ENCODE data around the gene TRIM14. TPM values are rescaled to one million over a fixed set of nuclear protein-coding genes. Genes with fewer than 3 reads are reported as not detected.

TRIM14 gene
- total and polyA plus RNA-seq, 10 of the 15 experiments (the other 5 are each of a cell fraction or from before 2014, with no cell fraction given) = 8.6 to 53.3 (median 35.7) TPM

GRCh38 chr9:98148486-98148885 is 29.5 kb upstream of the TRIM14 start (continued):
- no peak for TF ChIP-seq CHD4 (IDR thresholded peaks at IDR 0.05)
- no peak for TF ChIP-seq POLR2AphosphoS2 (IDR thresholded peaks at IDR 0.05; ENCODE audit: low read depth, low read length)
- TF ChIP-seq KLF5 (IDR thresholded peaks at IDR 0.05; ENCODE audit: partially characterized antibody) = no peak
- no peak for TF ChIP-seq RBBP5 (conservative IDR thresholded peaks at IDR 0.05)
- TF ChIP-seq ZBED1 (IDR thresholded peaks at IDR 0.05; ENCODE audit: borderline replicate concordance) = no peak
- no peak for TF ChIP-seq HDGF (IDR thresholded peaks at IDR 0.05)
- no peak for TF ChIP-seq PKNOX1 (IDR thresholded peaks at IDR 0.05)
- TF ChIP-seq IKZF1 (conservative IDR thresholded peaks at IDR 0.05) = no peak
- no peak for TF ChIP-seq USF2 (IDR thresholded peaks at IDR 0.05; ENCODE audit: borderline replicate concordance, low read depth, low read length)
- TF ChIP-seq JUNB (IDR thresholded peaks at IDR 0.05) = no peak
- no peak for TF ChIP-seq SUPT20H (IDR thresholded peaks at IDR 0.05; ENCODE audit: borderline replicate concordance, control insufficient read depth, low read depth, low read length)
- TF ChIP-seq NFYA (IDR thresholded peaks at IDR 0.05; ENCODE audit: borderline replicate concordance, low read depth, low read length) = no peak
- no peak for TF ChIP-seq ASH2L (IDR thresholded peaks at IDR 0.05; ENCODE audit: borderline replicate concordance, low read depth)

- ATAC-seq = peak; percentile 25
- CTCF ChIA-PET = interaction anchor here (0.8 to 1.3 kb wide), 2 partner anchors 11 to 14 kb away, joined by 3 to 4 read pairs; no protein-coding TSS in a partner anchor
- SMC1A ChIA-PET (ENCODE audit: uncharacterized antibody, unreplicated experiment) = interaction anchor here (0.9 to 1.1 kb wide), 2 partner anchors 10 to 89 kb away, joined by 3 read pairs; no protein-coding TSS in a partner anchor
- H3K27me3 ChIP-seq (replicated peaks in 1 of 2; ENCODE audit: control insufficient read depth in 2 of 2, insufficient read depth in 2 of 2, low read length in 1 of 2) = no peaks in the 10 kb centered on the region
- BruUV-seq (replicated peaks) = no TSS peak
- no peak overlapping the region for H3K4me3 ChIP-seq
- POLR2A ChIA-PET = interaction anchor here (0.8 kb wide), 1 partner anchor 19 kb away, joined by 6 read pairs; no protein-coding TSS in a partner anchor
- H3K36me3 ChIP-seq (ENCODE audit: control insufficient read depth in 2 of 2, insufficient read depth in 2 of 2, low read length in 1 of 2) = no peaks in the 10 kb centered on the region
- H2AFZ ChIP-seq (ENCODE audit: control insufficient read depth, low read depth, low read length) = no peak overlapping the region
- no peak overlapping the region for H3K9ac ChIP-seq (ENCODE audit: control insufficient read depth, insufficient read depth, low read length)
- in situ Hi-C loops (cut with MboI) = no loop called here
- H3K4me1 ChIP-seq (ENCODE audit: control insufficient read depth, insufficient read depth, low read length) = peaks cover 25% of the 10 kb centered on the region
- H3K4me2 ChIP-seq (ENCODE audit: control insufficient read depth, insufficient read depth) = peak overlapping the region; percentile 5; the same call in 1 of the 2 replicates
- H4K20me1 ChIP-seq (ENCODE audit: control insufficient read depth, insufficient read depth) = no peaks in the 10 kb centered on the region
- intact Hi-C loops (cut with micrococcal nuclease; ENCODE audit: unreplicated experiment) = no loop called here
- no peaks in the 10 kb centered on the region for H3K79me2 ChIP-seq (ENCODE audit: control insufficient read depth, insufficient read depth, low read length)
- H3K9me3 ChIP-seq (replicated peaks; ENCODE audit: control insufficient read depth, insufficient read depth, low read length) = no peaks in the 10 kb centered on the region
- FAIRE-seq = no peak
- 2% methylated on average over 2 of the region's 2 CpGs for WGBS (ENCODE audit: insufficient coverage, insufficient replicate concordance, low lambda C conversion rate, missing lambda C conversion rate)
- no peak for DNase-seq (ENCODE audit: low read depth, low spot score)
- RAD21 ChIA-PET (ENCODE audit: unreplicated experiment) = no interaction called here
- H3K27ac ChIP-seq (ENCODE audit: control insufficient read depth, insufficient read depth) = peak overlapping the region; percentile 37; the same call in 1 of the 2 replicates
- TF ChIP-seq IRF3 (IDR thresholded peaks at IDR 0.05) (no peak), RCOR1 (conservative IDR thresholded peaks at IDR 0.05; ENCODE audit: low read depth, low read length) (no peak), CREM (IDR thresholded peaks at IDR 0.05; ENCODE audit: low read depth) (0 out of 2 replicates have a peak, but pooled peaks have one; percentile 43), NFIC (IDR thresholded peaks at IDR 0.05; ENCODE audit: low read depth, low read length) (no peak), KAT2A (conservative IDR thresholded peaks at IDR 0.05; ENCODE audit: control insufficient read depth, low read depth, low read length) (no peak), STAT1 (conservative IDR thresholded peaks at IDR 0.05) (no peak), DPF2 (IDR thresholded peaks at IDR 0.05) (peak; percentile 50), SMC3 (IDR thresholded peaks at IDR 0.05; ENCODE audit: borderline replicate concordance, low read length) (no peak), YBX1 (IDR thresholded peaks at IDR 0.05) (no peak), KDM1A (IDR thresholded peaks at IDR 0.05; ENCODE audit: borderline replicate concordance) (no peak), TARDBP (IDR thresholded peaks at IDR 0.05; ENCODE audit: borderline replicate concordance) (no peak), CBX5 (IDR thresholded peaks at IDR 0.05; ENCODE audit: low read depth) (no peak), RUNX3 (IDR thresholded peaks at IDR 0.05; ENCODE audit: low read length) (peak; percentile 93)
Measured at GRCh38 chr9:98147582-98147981, 28.6 kb upstream of the TRIM14 start.
